WI38 (cell line): ENCODE data around the gene EPSTI1.

Experiments
- H3K4me3 ChIP-seq: 2 replicates; pipeline ENCODE4 v1.5.1; 2011; ENCODE audit warnings: low read depth, mild to moderate bottlenecking, control low read depth, low read length
- TF ChIP-seq, protein P1 (sequence below): IDR thresholded peaks from 2 replicates; pipeline ENCODE4 v1.5.1; 2012; ENCODE audit warnings: low read depth, mild to moderate bottlenecking, control low read depth, low read length

The EPSTI1 gene

DNA sequence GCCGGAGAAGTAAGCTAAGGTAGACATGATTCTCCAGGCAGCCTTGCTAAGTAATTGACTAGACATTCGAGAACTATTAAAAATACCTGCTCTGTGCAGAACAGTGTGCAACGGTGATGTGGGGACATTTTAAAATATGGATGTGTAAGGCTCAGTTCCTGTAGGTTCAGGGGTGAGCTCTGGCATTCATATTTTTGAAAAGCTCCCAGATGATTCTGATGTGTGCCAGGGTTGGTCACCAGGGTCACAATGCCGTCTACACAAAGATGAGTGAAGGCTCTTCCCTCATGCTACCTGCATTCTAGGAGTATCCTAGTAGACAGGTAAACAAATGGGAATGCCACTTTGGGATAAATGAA, 702 bp upstream of the EPSTI1 start:
- H3K4me3 ChIP-seq = no peak overlapping the region

DNA sequence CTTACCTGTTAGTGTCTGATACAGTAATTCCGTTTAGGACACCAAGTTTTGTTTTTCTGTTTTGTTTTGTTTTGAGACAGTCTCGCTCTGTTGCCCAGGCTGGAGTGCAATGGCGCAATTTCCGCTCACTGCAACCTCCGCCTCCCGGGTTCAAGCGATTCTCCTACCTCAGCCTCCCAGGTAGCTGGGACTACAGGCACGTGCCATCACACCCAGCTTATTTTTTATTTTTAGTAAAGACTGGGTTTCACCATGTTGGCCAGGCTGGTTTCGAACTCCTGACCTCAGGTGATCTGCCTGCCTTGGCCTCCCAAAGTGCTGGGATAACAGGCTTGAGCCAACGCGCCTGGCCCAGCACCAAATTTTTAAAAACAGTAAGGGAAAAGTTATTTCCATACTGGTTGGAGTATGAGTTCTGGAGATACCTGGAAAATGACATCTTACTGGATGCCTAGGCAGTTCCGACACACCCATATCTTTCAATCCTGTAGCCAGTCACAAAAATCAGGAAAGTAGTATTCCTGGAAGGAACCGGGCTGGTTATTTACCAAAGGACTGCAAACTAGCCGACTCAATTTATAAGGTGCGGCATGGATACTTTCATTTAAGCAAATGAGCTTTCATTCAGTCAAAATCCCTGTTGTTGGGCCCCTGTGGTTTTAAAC, 676 bp downstream of the EPSTI1 start:
- H3K4me3 ChIP-seq = peak overlapping the region; percentile 64

More for the DNA sequence above, 702 bp upstream of the EPSTI1 start:
- TF ChIP-seq, protein P1, sequence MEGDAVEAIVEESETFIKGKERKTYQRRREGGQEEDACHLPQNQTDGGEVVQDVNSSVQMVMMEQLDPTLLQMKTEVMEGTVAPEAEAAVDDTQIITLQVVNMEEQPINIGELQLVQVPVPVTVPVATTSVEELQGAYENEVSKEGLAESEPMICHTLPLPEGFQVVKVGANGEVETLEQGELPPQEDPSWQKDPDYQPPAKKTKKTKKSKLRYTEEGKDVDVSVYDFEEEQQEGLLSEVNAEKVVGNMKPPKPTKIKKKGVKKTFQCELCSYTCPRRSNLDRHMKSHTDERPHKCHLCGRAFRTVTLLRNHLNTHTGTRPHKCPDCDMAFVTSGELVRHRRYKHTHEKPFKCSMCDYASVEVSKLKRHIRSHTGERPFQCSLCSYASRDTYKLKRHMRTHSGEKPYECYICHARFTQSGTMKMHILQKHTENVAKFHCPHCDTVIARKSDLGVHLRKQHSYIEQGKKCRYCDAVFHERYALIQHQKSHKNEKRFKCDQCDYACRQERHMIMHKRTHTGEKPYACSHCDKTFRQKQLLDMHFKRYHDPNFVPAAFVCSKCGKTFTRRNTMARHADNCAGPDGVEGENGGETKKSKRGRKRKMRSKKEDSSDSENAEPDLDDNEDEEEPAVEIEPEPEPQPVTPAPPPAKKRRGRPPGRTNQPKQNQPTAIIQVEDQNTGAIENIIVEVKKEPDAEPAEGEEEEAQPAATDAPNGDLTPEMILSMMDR = no peak

DNA sequence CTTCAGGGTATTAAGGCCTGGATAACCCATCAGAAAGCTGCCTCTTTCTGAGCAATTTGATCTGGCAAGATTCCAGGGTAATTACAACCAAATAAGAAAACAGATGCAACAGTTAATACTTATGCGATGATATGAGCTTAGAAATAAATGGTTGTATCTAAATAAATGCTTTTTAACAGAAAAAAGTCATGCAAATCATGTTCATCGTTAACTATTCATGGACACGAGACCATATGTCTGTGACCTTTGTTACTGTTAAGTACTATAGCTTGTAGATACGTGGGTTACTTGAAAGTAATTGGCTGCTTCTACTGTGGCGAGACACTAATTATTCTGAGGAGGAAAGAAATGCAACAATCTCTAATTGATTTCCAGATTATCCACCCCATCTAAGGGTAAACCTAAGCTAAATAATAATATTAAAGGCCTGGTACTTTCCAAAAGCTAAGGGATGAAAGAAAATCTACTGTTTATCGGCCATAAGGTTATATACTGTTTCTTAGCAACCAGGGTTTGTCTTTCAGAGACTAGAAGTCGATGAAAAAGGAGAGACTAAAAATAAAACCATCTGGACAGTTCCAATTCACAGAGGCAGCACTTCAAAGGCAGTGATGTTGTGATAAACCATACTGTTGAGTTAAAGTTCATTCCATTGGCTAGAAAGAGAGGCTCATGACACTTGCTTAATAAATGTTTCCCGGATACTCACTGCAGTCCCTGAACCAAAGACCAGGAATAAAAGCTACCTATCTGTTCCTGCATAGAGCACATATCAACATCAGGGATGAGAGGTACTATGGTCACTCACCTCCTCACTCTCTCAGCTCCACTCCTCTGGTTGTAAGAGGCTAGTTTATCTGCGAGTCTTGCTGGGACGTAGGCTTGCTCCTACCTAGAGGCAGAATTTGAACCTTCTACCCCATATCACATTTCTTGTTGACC, 1.5 kb downstream of the EPSTI1 start:
- no peak overlapping the region for H3K4me3 ChIP-seq
- TF ChIP-seq, protein P1 = no peak

DNA sequence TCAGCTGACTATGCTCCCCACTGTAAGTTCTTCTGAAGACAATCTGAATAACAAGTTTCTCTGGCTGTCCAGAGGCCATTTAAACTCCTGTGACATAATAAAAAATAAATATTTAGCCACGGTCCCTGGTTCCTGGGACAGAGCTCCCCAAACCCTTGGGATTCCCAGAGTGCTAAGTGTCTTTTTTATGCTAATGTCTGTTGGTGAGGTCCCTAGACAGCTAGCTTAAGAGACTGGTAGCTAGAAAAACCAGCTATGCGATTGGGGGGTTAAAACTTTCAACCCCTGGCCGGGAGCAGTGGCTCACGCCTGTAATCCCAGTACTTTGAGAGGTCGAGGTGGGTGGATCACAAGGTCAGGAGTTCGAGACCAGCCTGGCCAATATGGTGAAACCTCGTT, 5.9 kb downstream of the EPSTI1 start:
- TF ChIP-seq, protein P1 = no peak
- no peak overlapping the region for H3K4me3 ChIP-seq

DNA sequence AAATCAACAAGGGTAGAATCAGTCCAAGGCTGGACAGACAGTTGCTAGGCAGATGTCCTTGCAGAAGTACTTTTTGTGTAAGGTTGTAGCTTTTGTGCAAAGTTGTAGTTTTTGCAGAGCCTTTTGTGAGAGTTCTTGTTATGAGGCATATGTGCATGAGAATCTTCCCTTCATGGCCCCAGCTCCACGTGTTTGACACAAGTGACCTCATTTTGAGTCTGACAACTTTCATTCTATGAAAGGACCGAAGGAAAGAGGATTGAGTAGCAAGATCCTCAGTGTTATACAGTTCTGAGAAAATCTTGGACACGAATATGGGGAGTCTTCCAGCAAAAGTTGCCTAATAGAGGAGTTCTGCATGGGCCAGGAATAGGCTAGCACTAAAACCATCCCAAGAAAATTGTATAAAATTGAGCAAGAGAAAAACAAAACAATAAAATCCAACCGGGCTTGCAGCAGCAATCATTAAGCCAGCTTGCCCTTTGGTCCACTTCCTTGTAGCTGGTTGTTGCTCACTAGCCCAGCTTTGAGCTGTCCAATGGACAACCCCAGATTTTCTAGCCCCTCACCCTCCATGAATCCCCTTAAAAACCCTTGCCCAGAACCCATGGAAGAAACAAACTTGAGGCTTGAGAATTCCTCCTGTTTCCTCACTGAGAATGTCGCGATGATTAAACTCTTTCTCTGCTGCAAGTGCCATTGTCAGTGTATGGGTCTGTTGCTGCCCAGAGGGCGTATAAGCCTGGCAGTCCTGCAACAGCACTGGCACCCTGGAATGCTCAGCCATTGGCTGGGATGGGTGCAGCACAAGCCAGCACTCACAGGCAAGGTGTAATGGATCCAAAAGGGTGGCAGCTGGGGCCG, 6.5 kb downstream of the EPSTI1 start:
- TF ChIP-seq, protein P1 = no peak
- no peak overlapping the region for H3K4me3 ChIP-seq

DNA sequence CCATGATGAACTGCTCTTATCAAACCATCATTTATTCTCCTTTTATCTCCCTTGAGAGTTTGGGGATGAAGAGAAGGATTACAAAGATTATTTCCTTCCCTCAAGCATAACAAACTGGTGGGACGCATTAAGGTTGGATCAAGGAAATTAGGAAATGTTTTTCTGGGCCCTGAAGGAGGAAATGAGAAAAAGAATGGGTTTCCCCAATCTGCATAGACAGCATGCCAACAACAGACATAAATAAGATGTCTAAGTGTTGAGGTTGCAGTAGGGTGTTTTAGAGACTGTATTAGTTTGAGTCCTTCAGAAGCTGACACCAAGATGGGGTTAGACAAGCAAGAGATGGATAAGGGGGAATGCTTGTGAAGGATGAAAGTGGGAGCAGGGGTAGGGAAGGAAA, 7.3 kb downstream of the EPSTI1 start:
- TF ChIP-seq, protein P1 = no peak
- no peak overlapping the region for H3K4me3 ChIP-seq

DNA sequence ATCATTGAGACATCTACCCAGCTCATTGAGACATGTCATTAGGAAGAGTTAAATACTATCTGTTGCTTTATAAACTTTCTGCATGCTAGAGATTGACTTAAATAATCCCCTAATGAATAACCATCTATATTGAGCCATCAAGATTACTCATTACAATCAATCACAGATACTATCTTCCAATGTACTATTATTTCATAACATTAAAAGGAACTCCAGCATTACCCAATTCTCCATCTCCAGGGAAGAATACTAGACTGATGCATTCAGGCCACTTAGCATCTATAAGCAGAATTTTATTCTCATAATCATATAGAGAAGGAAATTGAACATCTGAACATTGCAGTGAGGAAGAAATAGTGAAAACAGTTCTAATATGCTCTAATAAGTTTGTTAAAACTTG, 8.0 kb downstream of the EPSTI1 start:
- TF ChIP-seq, protein P1 = no peak

More for the DNA sequence above, 8.0 kb downstream of the EPSTI1 start:
- no peak overlapping the region for H3K4me3 ChIP-seq
